SK-N-SH (cell line): ENCODE results near the gene STAM2. TPM values are rescaled to one million over a fixed set of nuclear protein-coding genes. Genes with fewer than 3 reads are reported as not detected.

Source experiments
- CTCF ChIA-PET: fragments of 300-600, 350-600 bp; formaldehyde crosslinking; extraction: SDS; loops from one replicate; lab custom pipeline; 2021; lab: Yijun Ruan, JAX
- POLR2A ChIA-PET: fragments of 350-600 bp; sonication (Branson Sonifier 250); formaldehyde crosslinking; extraction: SDS; loops from one replicate; lab custom pipeline; 2020; ENCODE audit warnings: antibody characterized with exemption, inconsistent platforms; lab: Yijun Ruan, JAX
- DNase-seq: peaks from one replicate; pipeline ENCODE4 v3.0.0; 2012
- H2AFZ ChIP-seq: fragments of 200-600 bp; sonication (generic); 2 replicates; pipeline ENCODE4 v1.8.1; 2016; ENCODE audit warnings: antibody characterized with exemption, mild to moderate bottlenecking, low read depth
- H3F3A ChIP-seq: fragments of 200-600 bp; sonication (generic); replicated peaks from 2 replicates; pipeline ENCODE3; 2016; ENCODE audit warnings: antibody characterized with exemption, mild to moderate bottlenecking; ENCODE audit not compliant: insufficient read depth
- H3K27ac ChIP-seq, 2 experiments: fragments of 200-500 bp in 1 of 2; fragments of 200-600 bp in 1 of 2; sonication (Bioruptor generic) in 1 of 2; sonication (generic), shearing (Covaris generic) in 1 of 2; 2 replicates each; pipeline versions ENCODE4 v1.5.1 to v1.6.1; 2014 to 2016; ENCODE audit warnings: low read depth in 2 of 2, inconsistent platforms in 1 of 2, low read length in 1 of 2, mild to moderate bottlenecking in 1 of 2, mixed read lengths in 1 of 2
- H3K27me3 ChIP-seq: fragments of 200-600 bp; sonication (generic), shearing (Covaris generic); 2 replicates; pipeline ENCODE4 v1.6.1; 2016; ENCODE audit warnings: mixed run types; ENCODE audit not compliant: insufficient read depth
- H3K36me3 ChIP-seq, 2 experiments: fragments of 200-500 bp in 1 of 2; fragments of 200-600 bp in 1 of 2; sonication (Bioruptor generic) in 1 of 2; sonication (generic) in 1 of 2; replicated peaks in 1 of 2; 2 replicates each; pipeline versions ENCODE3 to v1.5.1; 2014 to 2016; ENCODE audit warnings: low read length in 1 of 2, mild to moderate bottlenecking in 1 of 2; ENCODE audit not compliant: insufficient read depth in 2 of 2, control insufficient read depth in 1 of 2
- H3K4me1 ChIP-seq, 2 experiments: fragments of 200-500 bp in 1 of 2; fragments of 200-600 bp in 1 of 2; sonication (Bioruptor generic) in 1 of 2; sonication (generic), shearing (Covaris generic) in 1 of 2; 2 replicates each; pipeline versions ENCODE4 v1.5.1 to v1.6.1; 2014 to 2016; ENCODE audit warnings: low read depth in 1 of 2, low read length in 1 of 2, mixed run types in 1 of 2; ENCODE audit not compliant: insufficient read depth in 2 of 2, control insufficient read depth in 1 of 2
- H3K4me2 ChIP-seq: fragments of 200-600 bp; sonication (generic), shearing (Covaris generic); 2 replicates; pipeline ENCODE4 v1.6.1; 2017; ENCODE audit warnings: mixed run types
- H3K4me3 ChIP-seq, 2 experiments: fragments of 200-500 bp in 1 of 2; fragments of 200-600 bp in 1 of 2; sonication (Bioruptor generic) in 1 of 2; sonication (generic), shearing (Covaris generic) in 1 of 2; 2 replicates each; pipeline versions ENCODE4 v1.5.1 to v1.8.1; 2014 to 2016; ENCODE audit warnings: low read depth in 2 of 2, inconsistent platforms in 1 of 2, low read length in 1 of 2, mild to moderate bottlenecking in 1 of 2, mixed read lengths in 1 of 2, moderate library complexity in 1 of 2
- H3K79me2 ChIP-seq: fragments of 200-600 bp; sonication (generic); 2 replicates; pipeline ENCODE4 v1.8.1; 2017; ENCODE audit warnings: mild to moderate bottlenecking; ENCODE audit not compliant: insufficient read depth
- H3K9ac ChIP-seq: fragments of 200-600 bp; sonication (generic); 2 replicates; pipeline ENCODE4 v1.6.1; 2017; ENCODE audit warnings: mixed run types
- H3K9me2 ChIP-seq: fragments of 200-600 bp; sonication (generic); 2 replicates; pipeline ENCODE4 v1.6.1; 2017; ENCODE audit warnings: mixed run types
- H3K9me3 ChIP-seq: fragments of 200-600 bp; sonication (generic); 2 replicates; pipeline ENCODE4 v1.6.1; 2017; ENCODE audit warnings: mixed run types, mild to moderate bottlenecking, moderate library complexity
- H4K20me1 ChIP-seq: fragments of 200-600 bp; sonication (generic); 2 replicates; pipeline ENCODE4 v1.6.1; 2017; ENCODE audit warnings: mild to moderate bottlenecking, mixed run types; ENCODE audit not compliant: insufficient read depth
- CHD2 ChIP-seq: fragments of 150-350 bp; IDR thresholded peaks from 2 replicates; pipeline ENCODE4 v1.6.1; 2018; ENCODE audit warnings: low read length; ENCODE audit not compliant: partially characterized antibody
- CTCF ChIP-seq: fragments of 200-600 bp; sonication (generic); IDR thresholded peaks from 2 replicates; pipeline ENCODE4 v1.6.1; 2017; ENCODE audit warnings: antibody characterized with exemption, mild to moderate bottlenecking, moderate library complexity
- EZH2phosphoT487 ChIP-seq: fragments of 200-600 bp; sonication (generic); IDR thresholded peaks from 2 replicates; pipeline ENCODE4 v1.6.1; 2017; ENCODE audit warnings: low read depth, mixed run types, mild to moderate bottlenecking, antibody characterized with exemption, moderate library complexity, borderline replicate concordance
- FOXJ3 ChIP-seq: sonication (generic); formaldehyde crosslinking; IDR thresholded peaks from 2 replicates; pipeline ENCODE4 v1.5.1; 2020; ENCODE audit warnings: mild to moderate bottlenecking, missing genetic modification reagents
- GATA2 ChIP-seq: sonication (generic); formaldehyde crosslinking; IDR thresholded peaks from 2 replicates; pipeline ENCODE4 v1.5.0; 2020; ENCODE audit warnings: mild to moderate bottlenecking, missing genetic modification reagents
- JUND ChIP-seq: IDR thresholded peaks from 2 replicates; pipeline ENCODE4 v1.4.0; 2012
- NRF1 ChIP-seq: IDR thresholded peaks from 2 replicates; pipeline ENCODE4 v1.6.1; 2012; ENCODE audit warnings: low read depth, mild to moderate bottlenecking, low read length
- TEAD4 ChIP-seq: IDR thresholded peaks from 2 replicates; pipeline ENCODE4 v1.4.0; 2012; ENCODE audit warnings: mild to moderate bottlenecking, borderline replicate concordance; ENCODE audit not compliant: insufficient read depth
- USF2 ChIP-seq: fragments of 150-350 bp; IDR thresholded peaks from 2 replicates; pipeline ENCODE4 v1.6.1; 2017; ENCODE audit warnings: antibody characterized with exemption, low read length, low read depth, borderline replicate concordance
- WGBS: methylation state at CpG from one replicate; pipeline ENCODE4 v1.1.6; 2017; ENCODE audit warnings: low lambda C conversion rate; 5-methylcytosine and 5-hydroxymethylcytosine counted together
- polyA plus RNA-seq, 3 experiments: library from polyadenylated mRNA; depleted of rRNA; stranded (reverse); fragments of >200 nt; gene quantifications; 2 replicates each; pipeline ENCODE4 v1.2.3, GENCODE V29; 2012

Gene STAM2
- polyA plus RNA-seq, 1 of the 3 experiments (the other 2 are of a cell fraction) = 6.9 TPM

GRCh38 chr2:152098496-152099366 lies 76.8 kb downstream of the STAM2 start, which contains the start of gene CACNB4 (continued):
- TF ChIP-seq JUND = no peak
- no peak for TF ChIP-seq GATA2 (CRISPR knock-in tag)
- no peak for TF ChIP-seq FOXJ3 (CRISPR knock-in tag)
- TF ChIP-seq CHD2 = no peak
- TF ChIP-seq USF2 = no peak
- TF ChIP-seq EZH2phosphoT487 = no peak

GRCh38 chr2:152097801-152098495 lies 77.6 kb downstream of the STAM2 start:
- no peak for DNase-seq
- H3K79me2 ChIP-seq = no peaks in the 10 kb centered on the region
- H3K9me2 ChIP-seq = no peaks in the 10 kb centered on the region
- peak overlapping the region; percentile 100 for H3K4me2 ChIP-seq
- no peak overlapping the region for H3K27ac ChIP-seq
- WGBS = 5% methylated on average over 17 of the region's 52 CpGs
- H3K36me3 ChIP-seq = no peaks in the 10 kb centered on the region
- no peaks in the 10 kb centered on the region for H3K9me3 ChIP-seq
- H3K4me1 ChIP-seq = peaks cover 0 to 20% of the 10 kb centered on the region in 2 experiments; a peak in 2 of 4 replicates
- ChIA-PET POLR2A (no interaction called here), CTCF (interaction anchor here (1.0 to 2.9 kb wide), 4 partner anchors 9 to 72 kb away, joined by 3 to 10 read pairs (median 3); no protein-coding TSS in a partner anchor)
- H3K27me3 ChIP-seq = peaks cover 34% of the 10 kb centered on the region
- H2AFZ ChIP-seq = peak overlapping the region; percentile 42; the same call in 1 of the 2 replicates
- H3K9ac ChIP-seq = no peak overlapping the region
- peak overlapping the region; percentile 49 to 61 for H3K4me3 ChIP-seq
- no peak for TF ChIP-seq CTCF
- no peak for TF ChIP-seq JUND
- TF ChIP-seq GATA2 (CRISPR knock-in tag) = no peak
- TF ChIP-seq CHD2 = peak; percentile 11
- no peak for TF ChIP-seq USF2
- no peak for TF ChIP-seq NRF1
- TF ChIP-seq TEAD4 = no peak
- peaks cover 5% of the 10 kb centered on the region for H3F3A ChIP-seq
- H4K20me1 ChIP-seq = no peaks in the 10 kb centered on the region
